ENCODE measurements around the gene PFKFB2.

The PFKFB2 gene

GRCh38 chr1:207067665-207068064 is 14.6 kb downstream of the PFKFB2 start:
- no peak for DNase-seq

DNA sequence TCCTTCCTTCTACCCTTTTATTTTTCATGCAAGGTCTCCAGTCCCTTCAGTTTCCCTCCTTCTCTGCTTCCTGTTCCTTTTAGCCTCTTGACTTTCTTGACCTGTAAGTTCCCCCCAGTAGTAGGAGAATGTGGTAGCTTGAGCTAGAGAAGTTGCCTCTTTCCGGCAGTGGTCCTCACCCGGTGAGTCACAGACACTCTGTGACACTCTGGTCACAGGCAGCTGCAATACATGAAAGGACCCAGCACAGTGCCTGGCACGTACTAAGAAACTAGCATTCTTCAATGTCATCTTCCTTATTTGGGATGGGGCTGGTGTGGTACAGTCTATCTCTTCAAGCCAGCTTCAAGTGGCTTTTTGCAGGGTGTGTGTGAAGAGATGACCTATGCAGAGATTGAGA is 16.0 kb downstream of the PFKFB2 start:
- no peak for DNase-seq

DNA sequence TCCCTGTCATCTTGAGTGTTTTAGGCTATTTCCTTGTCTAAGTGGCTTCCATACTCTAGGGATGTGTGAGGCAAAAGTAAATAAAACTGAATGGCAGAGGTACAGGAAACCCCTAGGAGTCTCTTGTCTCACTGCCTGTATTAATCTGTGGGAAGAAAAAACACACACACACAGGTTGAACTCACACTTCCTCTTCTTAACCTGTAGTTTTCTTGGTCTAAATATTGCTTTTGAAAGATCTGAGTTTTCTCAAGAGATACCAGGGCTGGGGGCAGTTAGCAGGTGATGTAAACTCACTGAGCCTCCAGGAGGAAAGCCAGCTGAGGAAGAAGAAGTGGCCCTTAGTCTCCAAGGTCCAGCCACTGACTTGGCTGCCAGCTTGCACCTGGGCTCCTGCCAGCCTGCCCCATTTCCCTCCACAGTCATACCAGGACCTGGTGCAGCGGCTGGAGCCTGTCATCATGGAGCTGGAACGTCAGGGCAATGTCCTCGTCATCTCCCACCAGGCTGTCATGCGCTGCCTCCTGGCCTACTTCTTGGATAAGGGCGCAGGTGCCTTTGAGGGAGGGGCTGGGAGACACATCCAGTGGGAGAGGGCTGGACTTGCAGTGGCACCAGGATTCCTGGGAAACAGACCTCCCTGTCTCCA is 16.9 kb downstream of the PFKFB2 start:
- DNase-seq = no peak

DNA sequence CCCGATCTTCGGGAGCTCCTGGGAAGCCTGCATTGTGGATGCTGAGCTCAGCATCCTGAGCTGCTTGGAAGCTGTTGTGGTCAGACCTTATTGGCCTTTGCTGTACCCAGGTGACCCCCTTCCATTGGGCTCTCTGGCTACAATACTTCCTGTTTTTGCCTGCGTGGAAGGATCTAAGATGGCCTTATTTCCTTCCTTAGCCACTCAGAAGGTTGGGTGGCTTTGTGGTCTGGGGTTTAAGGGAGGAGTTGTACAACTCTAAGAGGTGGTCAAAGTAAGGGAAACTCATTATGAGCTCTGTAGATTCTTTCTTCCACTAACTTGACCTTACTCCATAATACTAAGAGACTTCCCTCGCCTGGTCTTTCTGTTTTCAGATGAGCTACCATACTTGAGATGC is 17.7 kb downstream of the PFKFB2 start:
- DNase-seq = no peak

GRCh38 chr1:207071426-207071825 is 18.4 kb downstream of the PFKFB2 start:
- no peak for DNase-seq

GRCh38 chr1:207072233-207072632 is 19.2 kb downstream of the PFKFB2 start:
- DNase-seq = no peak

DNA sequence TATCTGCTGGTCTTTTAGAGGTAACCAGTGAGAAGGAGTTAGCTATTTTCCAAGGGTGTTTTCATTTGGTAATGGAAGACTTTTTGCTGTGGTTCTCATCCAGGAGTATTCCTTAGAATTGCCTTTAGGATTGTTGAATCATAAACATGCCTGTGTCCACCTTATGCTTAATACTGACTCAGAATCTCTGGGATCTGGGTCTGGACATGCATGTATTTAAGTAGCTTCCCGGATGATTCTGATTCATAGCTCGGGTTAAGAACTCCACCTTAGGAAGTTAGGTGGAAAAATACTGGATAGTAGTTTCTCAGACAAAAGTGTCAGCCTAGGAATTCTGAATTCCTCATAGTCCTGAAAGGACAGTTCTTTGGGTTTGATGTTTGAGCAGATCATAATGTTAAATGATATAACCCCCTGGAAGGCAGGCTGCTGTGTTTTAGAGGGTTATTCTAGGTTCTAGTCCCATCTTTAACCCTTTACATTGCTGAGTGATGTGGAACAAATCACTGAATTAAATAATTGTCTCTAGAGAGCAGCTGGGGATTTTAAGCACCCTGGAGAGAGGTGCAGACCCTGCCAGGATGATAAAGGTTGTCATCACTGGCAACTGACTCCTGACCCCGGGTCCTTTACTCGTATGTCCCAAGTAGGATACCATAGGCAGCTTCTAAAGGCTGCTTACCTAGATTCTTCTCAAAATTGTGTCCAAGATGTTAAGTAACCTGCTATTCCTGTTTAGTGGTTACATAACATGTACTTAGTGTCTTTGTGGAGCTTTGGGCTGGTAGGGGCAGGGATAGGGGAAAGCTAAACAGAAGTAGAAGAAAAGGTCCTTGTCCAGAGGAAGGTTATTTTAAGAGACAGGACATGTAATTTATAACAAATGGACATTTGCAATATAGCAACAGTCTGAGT is 21.1 kb downstream of the PFKFB2 start:
- DNase-seq = no peak

GRCh38 chr1:207076181-207076955 is 23.3 kb downstream of the PFKFB2 start:
- no peak for DNase-seq

- no peak for DNase-seq
Observed at GRCh38 chr1:207077012-207077411, 23.9 kb downstream of the PFKFB2 start.

DNA sequence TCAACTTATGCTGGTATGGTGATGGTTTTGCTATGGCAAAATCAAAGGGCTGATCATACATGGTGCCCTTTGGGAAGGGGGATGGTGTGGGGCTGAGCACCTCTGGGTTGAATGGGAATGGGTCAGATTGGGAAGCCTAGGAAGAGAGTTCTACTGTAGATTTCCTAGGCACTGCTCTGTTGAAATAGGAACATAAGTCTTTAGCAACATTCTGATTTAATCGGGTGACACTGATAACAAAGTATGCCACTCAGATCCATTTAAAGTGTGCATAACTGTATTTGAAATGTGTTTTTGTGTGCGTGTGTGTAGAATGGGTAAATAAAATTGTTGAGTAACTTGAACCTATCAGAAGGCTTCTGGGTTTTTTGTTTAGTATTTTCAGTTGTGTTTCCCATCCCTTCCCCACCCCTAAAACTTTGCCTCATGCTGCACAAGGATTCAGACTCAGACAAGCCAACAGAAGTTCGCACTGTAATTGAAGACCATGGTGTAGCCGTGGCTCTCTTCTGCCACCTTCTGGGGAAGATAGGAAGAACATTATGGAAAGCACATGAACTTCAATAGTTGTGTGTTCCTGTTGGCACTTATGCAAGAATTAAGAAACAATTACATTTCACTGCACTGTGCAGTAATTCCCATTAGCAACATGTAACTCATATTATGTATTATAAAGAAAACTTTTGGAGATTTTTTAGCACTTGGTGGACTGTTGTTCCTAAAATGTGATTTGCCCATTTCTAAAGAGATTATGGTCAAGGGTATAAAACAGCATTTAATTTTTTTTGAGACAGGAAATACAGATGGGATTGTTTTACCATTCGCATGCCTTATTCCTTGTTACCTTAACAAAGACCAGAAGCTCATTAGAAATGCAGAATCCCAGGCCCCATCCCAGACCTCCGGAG is 24.6 kb downstream of the PFKFB2 start:
- DNase-seq = peak; percentile 70

- DNase-seq = no peak
Observed at GRCh38 chr1:207078578-207079132, 25.6 kb downstream of the PFKFB2 start.

GRCh38 chr1:207079706-207080241 is 26.7 kb downstream of the PFKFB2 start:
- DNase-seq = no peak

DNA sequence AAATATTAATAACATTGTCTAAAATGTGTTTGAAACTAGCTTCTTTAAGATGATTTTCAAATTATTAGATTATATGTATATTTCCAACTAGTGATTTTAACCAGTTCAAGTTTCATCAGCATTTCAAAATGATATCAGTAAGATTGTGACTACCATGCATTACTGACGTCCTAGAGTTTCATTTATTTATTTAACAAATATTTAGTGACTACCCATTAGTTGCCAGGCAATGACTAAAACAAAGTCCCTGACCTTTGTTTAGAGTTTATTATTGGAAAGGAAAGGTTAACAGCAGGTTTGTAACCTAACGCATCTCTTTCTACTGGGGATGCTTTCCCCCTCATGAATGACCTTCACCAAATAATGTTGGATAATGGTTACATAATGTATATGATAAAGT is 28.0 kb downstream of the PFKFB2 start:
- DNase-seq = no peak

DNA sequence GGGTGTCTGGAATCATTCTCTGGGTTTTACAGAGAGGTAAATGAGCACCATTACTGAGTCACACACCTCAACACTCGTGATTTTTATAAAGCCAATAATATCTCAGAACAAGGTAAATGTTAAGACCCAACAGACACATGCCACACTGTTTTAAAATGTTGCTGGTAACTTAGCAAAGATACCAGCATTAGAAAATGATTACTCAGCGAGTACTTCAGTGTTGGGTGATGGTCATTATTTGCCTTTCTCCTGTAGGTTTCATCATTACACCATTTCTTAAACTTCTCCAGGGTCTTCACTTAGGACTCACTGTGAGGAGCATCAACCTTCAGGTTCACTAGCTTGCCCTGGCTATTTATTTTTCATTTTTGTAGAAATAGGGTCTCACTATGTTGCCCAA is 28.7 kb downstream of the PFKFB2 start:
- DNase-seq = no peak

DNA sequence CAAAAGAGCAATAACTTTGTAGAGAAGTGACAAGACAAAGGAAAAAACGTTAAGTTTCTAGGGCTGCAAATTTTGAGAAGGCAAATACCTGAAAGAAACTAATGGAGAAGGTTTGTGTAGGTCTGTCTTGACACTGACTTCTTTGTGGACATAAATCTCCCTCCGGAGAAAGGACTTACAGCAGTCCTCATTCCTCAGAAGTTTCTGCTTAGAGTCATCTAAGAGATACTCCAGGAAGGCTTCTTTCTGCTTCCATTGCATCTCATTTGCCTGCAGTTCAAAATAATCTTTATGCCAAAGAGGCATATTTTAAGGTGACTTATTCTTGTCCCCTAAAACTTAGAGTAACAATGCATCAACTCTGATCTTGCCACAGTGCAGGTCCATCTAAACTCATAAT is 31.2 kb downstream of the PFKFB2 start:
- peak; percentile 31 for DNase-seq

DNA sequence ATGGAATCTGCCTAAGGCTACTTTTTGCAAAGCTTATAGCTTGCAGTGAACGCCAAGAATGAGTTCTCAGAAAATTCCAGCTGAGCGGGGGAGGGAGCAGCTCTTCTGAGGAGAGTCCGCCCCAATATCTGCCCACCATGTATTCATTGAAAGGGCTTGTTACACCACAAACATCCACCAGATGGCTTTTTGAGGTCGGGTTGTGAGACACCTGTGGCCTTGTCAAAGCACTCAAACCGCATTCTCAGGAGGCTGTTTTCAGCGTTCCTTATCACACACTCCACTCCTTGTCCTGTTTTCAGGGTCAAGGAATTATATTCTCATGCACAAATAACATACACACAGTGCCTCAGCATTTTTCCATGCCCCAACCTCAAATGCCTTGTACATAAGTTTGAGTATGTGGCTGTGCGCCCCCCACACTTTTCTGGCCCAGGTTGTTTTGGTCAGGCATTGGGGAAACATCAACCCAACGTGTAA is 31.7 kb downstream of the PFKFB2 start:
- DNase-seq = peak; percentile 57

DNA sequence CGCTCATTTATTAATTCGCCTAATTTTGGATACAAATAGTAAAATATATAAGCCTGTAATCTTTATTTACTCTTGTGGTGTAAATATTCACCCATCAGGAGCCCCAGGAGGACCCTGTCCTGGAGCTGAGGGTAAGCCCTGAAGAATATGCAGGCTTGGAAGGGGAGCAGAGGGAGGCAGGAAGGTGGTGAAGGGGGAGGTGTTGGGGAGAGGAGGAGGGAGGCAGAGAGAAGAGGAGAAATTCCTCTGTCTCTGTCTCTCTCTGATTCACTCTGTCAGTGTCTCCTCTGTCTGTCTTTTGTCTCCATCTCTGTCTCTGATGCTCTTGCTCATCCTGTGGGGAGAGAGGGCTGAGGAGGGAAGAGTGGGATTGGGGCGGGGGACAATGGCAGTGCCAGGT is 32.8 kb downstream of the PFKFB2 start:
- DNase-seq = no peak

- DNase-seq = peak; percentile 30
Observed at GRCh38 chr1:207088161-207088560, 35.1 kb downstream of the PFKFB2 start.

DNA sequence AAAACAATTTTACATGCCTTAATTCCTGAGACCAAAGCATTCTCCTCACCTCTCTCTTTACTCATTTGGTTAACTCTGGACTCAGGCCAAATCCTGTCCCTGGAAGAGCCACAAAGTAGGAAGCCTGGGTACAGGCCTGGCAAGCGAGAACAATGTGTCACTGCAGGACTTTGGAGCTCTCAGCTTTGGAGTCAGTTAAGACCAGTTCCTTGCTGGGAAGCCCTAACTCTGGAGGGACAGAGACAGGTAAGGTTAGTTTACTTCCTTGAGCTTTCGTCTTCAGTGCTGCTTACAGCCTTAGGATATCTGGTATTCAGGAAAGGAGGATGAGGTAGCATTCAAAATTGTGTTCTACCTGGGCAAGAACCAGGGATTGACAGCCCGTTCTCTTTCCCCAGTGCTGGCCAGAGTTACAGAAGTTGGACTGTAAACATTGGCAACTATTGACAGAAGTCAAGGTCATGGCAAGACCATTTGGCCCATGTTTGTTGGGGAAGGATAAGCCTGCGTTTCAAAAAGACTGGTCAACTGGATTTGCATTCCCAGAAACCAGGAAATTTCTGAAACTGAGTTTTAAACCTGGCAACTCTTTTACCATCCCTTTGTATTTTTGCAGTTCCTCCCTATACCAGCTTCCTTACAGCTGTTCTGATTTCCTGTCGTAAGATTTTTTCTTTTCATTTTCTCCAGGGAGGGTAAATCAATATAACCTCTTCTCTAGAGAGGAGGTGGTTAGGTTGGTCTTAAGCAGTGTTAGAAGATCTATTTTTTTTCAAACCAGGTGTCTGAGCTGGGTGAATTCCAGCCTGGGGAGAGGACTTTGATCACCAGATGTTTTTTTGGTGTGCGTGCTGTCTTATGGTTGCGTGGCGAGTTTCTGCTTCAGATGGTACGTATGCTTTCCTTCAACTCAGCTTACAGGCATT is 35.9 kb downstream of the PFKFB2 start, which contains the start of gene C4BPB:
Gene C4BPB (plus strand): TSS at position 160 of the 926 bp plus-strand sequence. CDS start 672 bp downstream, at position 832.
- DNase-seq = peak; percentile 30

All from fibroblast of skin of abdomen (primary cell).